HG03064 (cell line): ENCODE data around the gene MAGEC3.
"Not testable (repeated sequence)": the region's sequence is repeated elsewhere in the genome, so short reads cannot be mapped to it uniquely, and the experiment has no call there.

Source experiments
- ATAC-seq: cut with Tn5 transposase; IDR thresholded peaks from one replicate; pipeline ENCODE4 v1.9.1; 2021; ENCODE audit warnings: low read depth; ENCODE audit not compliant: unreplicated experiment

Gene MAGEC3, protein sequence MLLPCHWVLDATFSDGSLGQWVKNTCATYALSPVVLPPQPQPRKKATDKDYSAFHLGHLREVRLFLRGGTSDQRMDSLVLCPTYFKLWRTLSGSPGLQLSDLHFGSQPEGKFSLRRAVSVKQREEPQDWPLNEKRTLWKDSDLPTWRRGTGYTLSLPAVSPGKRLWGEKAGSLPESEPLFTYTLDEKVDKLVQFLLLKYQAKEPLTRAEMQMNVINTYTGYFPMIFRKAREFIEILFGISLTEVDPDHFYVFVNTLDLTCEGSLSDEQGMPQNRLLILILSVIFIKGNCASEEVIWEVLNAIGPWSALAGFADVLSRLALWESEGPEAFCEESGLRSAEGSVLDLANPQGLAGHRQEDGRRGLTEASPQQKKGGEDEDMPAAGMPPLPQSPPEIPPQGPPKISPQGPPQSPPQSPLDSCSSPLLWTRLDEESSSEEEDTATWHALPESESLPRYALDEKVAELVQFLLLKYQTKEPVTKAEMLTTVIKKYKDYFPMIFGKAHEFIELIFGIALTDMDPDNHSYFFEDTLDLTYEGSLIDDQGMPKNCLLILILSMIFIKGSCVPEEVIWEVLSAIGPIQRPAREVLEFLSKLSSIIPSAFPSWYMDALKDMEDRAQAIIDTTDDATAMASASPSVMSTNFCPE

DNA sequence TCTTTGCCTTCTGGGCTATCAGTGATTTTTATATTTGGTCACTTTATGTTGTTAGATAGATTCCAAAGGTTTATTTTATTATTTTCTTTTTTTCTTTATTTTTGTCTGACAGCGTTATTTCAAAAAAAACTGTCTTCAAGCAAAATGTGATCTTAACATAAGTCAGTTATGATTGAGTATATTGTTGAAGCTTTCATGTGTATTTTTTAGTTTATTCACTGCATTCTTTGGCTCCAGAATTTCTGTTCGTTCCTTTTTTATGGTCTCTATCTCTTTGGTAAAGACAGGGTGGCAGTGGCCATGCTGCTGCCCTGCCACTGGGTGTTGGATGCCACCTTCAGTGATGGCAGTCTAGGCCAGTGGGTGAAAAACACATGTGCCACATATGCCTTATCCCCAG lies at the start of gene MAGEC3:
MAGEC3 (plus strand) TSS at position 301 of the 400 bp plus-strand sequence; CDS start at position 301, 0 bp downstream.
- ATAC-seq = no peak

DNA sequence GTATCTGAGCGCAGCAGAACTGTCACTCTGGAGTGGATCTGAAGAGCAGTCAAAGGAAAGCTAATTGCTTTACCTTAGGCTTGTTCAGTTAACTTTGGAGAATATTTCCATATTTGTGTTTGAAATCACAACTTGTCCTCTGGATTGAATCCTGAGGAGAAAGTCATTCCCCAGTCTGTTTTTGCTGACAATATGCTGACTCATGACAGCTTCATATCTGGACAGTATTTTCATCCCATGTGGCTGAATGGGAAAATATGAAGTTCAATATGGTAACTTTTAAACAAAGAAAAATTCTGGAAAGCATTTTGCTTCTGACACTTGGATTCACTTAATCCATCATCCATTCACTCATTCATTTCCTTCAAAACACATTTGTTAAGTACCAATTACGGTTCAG lies 46.3 kb upstream of the MAGEC3 start:
- ATAC-seq = no peak

DNA sequence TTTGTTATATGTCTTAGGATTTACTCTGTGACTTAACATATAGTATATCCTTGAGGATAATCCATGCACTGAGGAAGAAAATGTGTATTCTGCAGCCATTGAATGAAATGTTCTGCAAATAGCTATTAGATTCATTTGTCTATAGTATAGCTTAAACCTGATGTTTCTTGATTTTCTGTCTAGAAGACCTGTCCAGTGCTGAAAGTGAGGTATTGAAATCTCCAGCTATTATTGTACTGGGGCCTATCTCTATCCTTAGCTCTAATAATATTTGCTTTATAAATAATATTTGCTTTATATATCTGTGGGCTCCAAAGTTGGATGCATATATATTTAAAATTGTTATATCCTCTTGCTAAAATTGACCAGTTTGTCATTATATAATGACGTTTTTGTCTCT lies 26.7 kb upstream of the MAGEC3 start:
- ATAC-seq = no peak

DNA sequence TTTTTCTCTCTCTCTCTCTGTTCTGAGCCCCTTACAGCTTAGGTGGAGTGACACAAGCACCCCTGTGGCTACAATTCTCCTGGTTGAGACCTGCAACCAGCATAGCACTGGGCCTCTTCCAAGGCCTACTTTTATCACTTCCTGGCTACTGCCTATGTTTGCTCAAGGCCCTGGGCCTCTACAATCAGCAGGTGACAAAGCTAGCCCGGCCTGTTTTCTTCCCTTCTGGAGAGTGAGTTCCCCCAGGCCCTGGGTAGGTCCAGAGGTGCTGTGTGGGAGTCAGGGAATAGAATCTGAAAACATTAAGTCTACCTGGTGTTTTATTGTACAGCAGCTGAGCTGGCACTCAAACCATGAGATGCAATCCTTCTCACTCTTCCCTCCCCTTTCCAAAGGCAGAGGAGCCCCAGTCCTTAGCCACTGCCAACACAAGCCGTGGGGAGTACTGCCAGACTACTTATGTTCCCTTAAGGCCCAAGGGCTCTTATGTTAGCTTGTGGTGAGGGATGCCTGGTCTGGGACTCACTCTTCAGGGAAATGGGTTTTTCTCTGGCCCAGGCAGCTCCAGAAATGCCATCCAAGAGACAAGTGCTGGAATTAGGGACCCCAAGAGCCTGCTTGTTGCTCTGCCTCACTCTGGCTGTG lies 23.8 kb upstream of the MAGEC3 start:
- ATAC-seq = no peak

DNA sequence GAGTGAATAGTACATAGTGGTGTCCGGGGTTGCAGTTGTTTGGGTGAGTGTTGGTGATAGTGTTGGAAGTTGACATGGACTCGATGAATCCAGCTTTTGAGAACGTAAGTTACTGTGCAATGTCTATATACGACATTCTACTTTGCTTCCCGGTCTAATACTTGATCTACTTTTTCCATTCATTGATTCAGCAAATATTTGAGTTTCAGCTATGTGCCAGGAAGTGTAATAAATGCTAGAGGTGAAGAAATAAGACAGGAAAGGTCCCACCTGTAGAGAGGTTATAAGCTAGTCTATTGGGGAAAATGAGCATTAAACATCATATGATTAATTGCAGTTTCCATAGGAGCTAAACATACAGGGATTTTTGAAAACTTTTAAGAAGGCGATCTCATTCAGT lies 22.2 kb upstream of the MAGEC3 start:
- no peak for ATAC-seq

DNA sequence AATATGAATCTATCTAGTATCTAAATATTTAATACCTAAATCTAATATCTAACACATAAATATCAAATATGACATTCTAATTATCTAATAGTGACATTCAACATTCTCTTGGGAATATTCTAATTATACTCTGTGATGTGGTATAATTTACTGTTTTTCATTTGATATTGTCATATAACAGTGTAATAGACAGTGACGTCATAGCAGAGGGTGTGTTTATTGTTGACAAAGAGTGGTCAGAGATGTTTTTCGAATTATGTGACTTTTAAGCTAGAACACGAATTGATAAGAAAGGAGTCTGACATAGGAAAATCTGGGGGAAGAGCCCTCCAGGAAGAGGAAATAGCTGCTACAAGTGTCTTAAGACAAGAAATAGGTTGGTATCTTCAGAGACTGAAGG lies 5.9 kb upstream of the MAGEC3 start:
- no peak for ATAC-seq

DNA sequence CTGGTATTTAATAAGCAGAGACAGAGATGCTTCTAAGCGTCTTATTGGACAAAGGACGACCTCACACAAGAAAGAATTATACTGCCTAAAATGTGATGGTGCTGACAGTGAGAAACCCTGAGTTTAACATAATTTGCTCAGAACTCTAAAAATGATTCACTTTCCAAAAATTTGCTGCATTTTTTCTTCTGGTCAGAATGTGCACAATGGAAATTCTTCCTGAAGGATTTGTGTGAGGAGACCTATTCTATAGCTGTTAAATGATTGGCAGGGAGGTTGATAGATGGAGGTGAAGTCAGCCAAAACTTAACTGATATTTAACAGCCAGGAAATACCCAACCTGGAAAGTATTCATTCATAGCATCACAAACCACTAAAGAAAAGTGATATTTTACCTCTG lies 1.7 kb downstream of the MAGEC3 start:
- ATAC-seq = no peak

DNA sequence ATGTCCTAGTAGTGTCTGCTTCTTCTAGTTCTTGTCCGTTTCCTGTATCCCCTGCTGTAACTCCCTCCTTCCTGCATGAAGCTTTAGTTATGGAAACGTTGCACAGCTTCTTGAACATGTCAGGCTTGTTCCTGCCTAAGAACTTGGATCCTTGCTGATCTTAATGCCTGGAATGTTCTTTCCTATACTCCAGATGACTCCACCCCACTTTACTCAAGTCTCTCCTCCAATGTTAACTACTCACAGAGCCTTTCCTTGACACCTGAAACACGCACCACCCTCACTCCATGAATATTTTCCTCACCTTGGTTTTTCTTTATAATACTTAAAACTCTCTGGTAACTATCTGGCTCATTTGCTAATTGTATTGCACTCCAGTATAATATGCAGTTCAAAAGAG lies 19.4 kb downstream of the MAGEC3 start:
- ATAC-seq = no peak

DNA sequence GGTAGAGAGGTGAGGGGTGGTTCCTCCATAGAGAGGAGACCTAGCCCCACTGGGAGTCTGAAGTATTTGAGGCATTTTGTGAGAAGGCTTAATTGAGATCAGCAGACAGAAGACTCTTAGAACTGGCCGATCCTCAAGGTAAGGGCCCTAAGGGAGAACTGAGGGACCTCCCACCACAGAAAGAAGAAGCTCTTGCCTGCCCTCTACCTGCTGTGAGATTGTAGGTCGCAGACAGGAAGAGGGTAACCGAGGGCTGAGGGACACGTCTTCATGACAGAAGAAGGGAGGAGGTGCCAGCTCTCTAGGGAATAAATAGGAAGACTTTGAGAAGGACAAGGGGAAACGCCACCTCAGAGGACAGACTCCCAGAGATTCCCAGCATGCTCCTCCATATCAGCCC lies 41.5 kb downstream of the MAGEC3 start:
- ATAC-seq = no peak

DNA sequence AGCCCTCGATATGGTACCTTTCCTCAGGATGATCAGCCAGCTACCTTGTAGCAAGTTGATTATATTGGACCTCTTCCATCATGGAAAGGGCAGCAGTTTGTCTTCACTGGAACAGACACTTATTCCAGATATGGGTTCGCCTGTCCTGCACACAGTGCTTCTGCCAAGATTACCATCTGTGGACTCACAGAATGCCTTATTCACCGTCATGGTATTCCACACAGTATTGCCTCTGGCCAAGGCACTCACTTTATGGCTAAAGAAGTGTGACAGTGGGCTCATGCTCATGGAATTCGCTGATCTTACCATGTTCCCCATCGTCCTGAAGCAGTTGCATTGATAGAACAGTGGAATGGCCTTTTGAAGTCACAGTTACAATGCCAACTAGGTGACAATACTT lies 50.7 kb downstream of the MAGEC3 start:
- not testable (repeated sequence) for ATAC-seq

DNA sequence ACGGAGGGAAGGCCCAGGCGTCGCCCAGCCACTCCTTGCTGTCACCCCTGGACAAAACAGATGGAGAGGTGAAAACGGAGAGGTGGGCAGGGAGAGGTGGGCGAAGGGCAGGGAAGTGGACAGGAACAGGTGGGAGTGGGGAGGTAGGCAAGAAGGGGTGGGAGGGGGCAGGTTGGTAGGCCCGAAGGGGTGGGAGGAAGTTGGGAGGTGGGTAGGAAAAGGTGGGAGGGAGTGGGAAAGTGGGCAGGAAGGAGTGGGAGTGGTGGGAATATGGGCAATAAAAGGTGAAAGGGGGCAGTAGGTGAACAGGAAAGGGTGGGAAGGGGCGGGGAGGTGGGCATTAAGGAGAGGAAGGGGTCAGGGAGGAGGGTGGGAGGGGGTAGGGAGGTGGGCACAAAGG lies 56.6 kb downstream of the MAGEC3 start:
- no peak for ATAC-seq

DNA sequence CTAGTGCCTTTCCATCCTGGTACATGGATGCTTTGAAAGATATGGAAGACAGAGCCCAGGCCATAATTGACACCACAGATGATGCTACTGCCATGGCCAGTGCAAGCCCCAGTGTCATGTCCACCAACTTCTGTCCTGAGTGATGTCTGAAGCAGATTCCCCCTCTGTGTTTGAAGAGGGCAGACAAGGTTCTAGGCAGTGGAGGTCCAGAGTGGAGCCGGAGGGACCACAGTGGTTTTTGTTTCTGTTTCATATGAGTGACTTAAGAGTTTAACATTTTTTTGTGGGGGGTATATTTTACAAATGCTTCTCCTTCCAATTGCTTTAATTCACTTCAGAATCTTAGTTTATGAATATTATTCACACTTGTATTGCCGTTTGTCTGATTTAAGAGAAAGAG lies 59.6 kb downstream of the MAGEC3 start:
- no peak for ATAC-seq

DNA sequence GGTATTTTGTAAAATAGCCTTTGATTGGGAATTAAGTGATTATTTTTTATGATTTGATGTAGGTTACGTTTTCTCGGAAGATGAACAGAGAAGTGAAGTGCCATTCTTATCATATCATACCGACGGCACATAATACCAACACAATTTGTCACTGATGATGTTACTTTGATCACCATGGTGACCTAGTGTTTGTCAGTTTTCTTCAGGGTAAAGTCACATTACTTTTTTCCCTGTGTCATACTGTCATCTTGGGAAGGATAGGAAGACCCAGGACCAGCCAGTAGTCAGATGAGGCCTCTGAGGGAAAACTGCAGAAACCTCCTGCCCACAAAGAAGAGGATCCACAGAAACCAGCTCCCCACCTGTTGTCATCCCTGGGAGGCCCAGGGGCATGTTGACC lies 64.2 kb downstream of the MAGEC3 start:
- no peak for ATAC-seq

DNA sequence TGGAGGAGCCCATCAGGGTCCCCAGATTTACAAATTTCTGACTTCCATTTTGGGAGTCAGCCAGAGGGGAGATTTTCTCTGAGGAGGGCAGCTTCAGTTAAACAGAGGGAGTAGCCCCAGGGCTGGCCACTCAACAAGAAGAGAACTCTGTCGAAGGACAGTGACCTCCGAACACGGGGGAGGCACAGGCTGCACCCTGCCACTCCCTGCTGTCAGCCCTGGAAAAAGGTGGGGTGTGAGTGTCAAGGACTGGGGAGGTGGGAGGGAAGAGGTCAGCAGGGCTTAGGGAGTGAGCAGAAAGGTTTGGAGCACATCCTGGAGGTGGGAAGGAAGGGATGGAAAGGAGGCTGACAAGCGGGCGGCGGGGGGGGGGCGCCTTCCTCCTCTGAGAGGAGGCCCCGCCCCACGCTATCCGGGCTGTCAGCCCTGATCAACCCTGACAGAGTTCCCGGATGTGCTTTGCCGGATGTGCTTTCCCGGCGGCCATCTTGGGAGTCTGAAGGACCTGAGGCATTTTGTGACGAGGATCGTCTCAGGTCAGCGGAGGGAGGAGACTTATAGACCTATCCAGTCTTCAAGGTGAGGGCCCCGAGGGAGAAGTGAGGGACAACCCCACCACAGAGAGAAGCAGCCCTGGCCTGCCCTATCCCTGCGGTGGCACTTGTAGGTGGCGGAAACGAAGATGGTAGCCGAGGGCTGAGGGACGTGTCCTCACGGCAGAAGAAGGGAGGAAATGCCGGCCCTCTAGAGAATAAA lies 65.5 kb downstream of the MAGEC3 start, which contains the start of gene MAGEC1:
MAGEC1 (plus strand) TSS at position 495 of the 756 bp plus-strand sequence. CDS start 1,179 bp downstream, outside the sequence.
- no peak for ATAC-seq

DNA sequence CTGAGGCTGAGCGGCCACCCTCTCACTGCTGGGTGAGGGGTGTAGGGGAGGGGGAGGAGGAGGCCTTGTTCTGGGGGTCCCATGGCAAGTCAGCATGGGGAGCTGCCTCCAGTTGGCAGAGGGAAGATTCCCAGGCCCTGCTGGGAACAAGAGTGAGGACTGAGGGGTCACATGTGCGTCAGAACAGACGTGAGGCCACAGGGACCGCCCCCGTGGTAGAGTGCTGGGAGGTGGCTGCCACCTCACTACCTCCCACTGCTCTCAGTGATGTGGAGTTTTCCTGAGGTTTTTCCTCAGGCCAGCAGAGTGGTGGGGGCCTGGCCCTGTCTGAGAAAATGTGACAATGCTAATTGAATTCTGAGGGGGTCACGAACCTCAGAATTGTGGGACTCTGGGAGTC lies 66.1 kb downstream of the MAGEC3 start:
- ATAC-seq = no peak

DNA sequence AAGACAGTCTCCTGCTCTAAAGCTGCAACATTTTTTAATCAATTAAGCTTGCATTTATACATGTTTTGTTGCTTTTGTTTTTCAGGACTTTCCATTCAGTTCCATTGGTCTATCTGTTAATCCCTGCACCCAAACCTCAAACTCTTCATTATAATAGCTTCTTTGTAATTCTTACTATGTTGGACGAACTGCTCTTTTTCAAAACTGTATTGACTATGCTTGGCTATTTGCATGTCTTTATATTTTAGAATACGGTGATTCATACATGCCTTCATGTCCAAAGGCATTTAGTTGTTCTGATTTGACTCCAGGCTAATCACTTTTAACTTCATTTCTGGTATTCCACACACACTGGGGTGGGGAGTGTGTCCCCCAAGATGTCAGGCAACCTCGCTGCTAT lies 79.7 kb downstream of the MAGEC3 start:
- no peak for ATAC-seq

DNA sequence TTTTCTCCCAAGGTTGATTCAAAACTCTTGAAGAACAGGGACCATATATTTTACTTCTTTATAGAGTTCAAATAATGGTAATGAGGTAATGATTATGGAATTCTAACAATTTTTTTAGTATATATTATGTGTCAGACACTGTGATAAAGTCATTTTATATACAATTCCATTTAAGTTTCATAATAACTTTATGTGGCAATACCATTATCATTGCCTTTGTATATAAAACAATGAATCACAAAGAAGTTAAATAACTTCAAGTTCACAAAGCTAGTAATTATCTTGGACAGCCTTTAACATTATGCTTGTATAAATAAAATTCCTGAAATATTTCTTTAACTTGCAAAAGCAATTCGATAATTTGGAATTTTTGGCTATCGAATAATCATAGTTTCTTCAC lies 86.2 kb downstream of the MAGEC3 start:
- ATAC-seq = no peak

DNA sequence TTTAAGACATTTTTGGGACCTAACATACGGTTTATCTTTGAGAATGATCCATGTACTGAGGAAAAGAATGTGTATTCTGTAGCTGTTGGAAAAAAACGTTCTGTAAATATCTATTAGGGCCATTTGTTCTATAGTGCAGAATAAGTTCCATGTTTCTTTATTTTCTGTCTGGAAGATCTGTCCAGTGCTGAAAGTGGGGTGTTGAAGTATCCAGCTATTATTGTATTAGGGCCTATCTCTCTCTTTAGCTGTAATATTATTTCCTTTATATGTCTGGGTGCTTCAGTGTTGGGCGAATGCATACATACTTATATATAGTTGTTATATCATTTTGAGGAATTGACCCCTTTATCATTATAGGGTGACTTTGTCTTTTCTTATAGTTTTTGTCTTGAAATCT lies 90.3 kb downstream of the MAGEC3 start:
- no peak for ATAC-seq

DNA sequence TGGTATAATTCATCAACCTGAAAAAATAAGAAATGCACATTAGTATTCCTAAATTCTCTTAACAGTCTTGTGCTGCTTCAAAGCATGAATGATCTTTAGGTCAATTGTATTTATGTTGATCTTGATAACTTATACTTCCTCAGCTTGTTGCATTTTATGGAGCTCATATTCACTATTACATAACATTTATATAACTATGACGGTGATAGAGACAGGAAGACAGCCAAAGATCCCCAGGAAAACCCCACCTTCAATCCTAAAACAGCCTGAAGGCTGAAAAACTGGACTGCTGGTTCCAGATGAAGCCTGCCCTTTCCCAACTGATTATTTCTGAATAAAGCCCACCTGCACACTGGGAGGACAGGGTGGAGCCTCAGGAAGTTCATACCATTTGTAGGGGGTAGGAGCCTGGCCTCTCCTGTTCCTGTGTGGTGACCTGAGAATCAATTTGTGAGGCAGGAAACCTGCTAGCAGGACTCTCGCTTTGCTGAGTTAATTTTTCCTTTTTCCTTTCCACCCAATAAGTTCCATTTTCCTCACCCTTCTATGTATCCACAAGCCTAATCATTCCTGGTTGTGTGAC lies 96.0 kb downstream of the MAGEC3 start:
- no peak for ATAC-seq

DNA sequence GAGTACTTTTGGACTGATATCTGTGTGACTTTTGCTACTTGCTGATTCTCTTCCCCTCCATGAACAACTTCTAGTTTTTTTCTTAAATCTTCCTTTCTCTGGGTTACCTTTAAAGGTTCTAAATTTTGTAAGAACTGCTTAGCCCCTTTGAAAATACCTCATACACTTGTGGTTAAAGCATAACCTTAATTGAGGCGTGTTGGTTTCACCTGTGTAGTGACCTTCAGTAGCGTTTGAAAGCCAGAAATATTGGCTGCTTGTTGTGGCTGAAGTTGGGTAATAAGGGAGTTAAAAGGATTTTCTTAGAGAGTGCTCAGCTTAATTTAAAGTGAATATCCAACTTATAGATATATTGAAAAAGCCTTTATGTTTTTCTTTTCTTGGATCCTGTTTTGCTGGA lies 97.5 kb downstream of the MAGEC3 start:
- no peak for ATAC-seq

DNA sequence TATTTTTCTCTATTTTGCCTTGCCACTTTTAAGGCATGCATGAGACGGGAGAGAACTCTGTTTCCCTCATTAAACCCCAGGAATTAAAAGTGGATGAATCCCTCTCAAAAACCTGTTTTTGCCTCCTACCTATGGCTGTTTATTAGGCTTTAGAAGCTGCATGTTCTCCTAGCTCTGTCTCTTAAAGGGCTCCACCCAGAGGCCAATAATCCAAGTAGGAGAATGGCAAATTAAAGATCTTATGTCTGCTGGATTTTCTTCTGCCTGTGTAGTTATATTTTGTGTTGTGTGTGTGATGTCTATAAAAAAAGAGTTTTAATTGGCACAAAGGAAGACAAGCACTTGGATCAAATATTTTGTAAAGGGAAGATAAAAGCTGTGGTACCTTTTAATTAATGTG lies 98.0 kb downstream of the MAGEC3 start:
- no peak for ATAC-seq
